BLaER1 (cell line): ENCODE results near the gene RNASEH2B.
A peak's percentile ranks its signal among the peaks of the same experiment; 100 is the strongest.

Source experiments
- H3K27ac ChIP-seq: shearing (Covaris generic); formaldehyde crosslinking; 2 replicates; pipeline ENCODE4 v1.8.1; 2022
- H3K27me3 ChIP-seq: shearing (Covaris generic); formaldehyde crosslinking; 2 replicates; pipeline ENCODE4 v1.8.1; 2022
- H3K36me3 ChIP-seq: shearing (Covaris generic); formaldehyde crosslinking; 2 replicates; pipeline ENCODE4 v1.8.1; 2022
- H3K4me1 ChIP-seq: shearing (Covaris generic); formaldehyde crosslinking; 2 replicates; pipeline ENCODE4 v1.8.1; 2022
- H3K4me2 ChIP-seq: shearing (Covaris generic); formaldehyde crosslinking; 2 replicates; pipeline ENCODE4 v1.8.1; 2022
- H3K4me3 ChIP-seq: shearing (Covaris generic); formaldehyde crosslinking; 2 replicates; pipeline ENCODE4 v1.8.1; 2022
- H3K9ac ChIP-seq: shearing (Covaris generic); formaldehyde crosslinking; 2 replicates; pipeline ENCODE4 v1.8.1; 2022
- H3K9me3 ChIP-seq: shearing (Covaris generic); formaldehyde crosslinking; 2 replicates; pipeline ENCODE4 v1.8.1; 2022
- H4K20me1 ChIP-seq: shearing (Covaris generic); formaldehyde crosslinking; 2 replicates; pipeline ENCODE4 v1.8.1; 2022
- Cebpa-rat ChIP-seq: shearing (Covaris generic); IDR thresholded peaks from 2 replicates; pipeline ENCODE4 v1.8.1; 2022

RNASEH2B gene

GRCh38 chr13:50950849-50951248 is 41.3 kb downstream of the RNASEH2B start:
- H3K4me2 ChIP-seq = no peak overlapping the region
- H3K36me3 ChIP-seq = peaks cover 93% of the 10 kb centered on the region
- H3K27me3 ChIP-seq = no peaks in the 10 kb centered on the region
- TF ChIP-seq Cebpa-rat = no peak
- no peak overlapping the region for H3K27ac ChIP-seq
- no peaks in the 10 kb centered on the region for H3K9me3 ChIP-seq
- no peaks in the 10 kb centered on the region for H3K4me1 ChIP-seq
- H3K4me3 ChIP-seq = no peak overlapping the region
- H4K20me1 ChIP-seq = peaks cover 8% of the 10 kb centered on the region; the same call in 1 of the 2 replicates
- no peak overlapping the region for H3K9ac ChIP-seq

DNA sequence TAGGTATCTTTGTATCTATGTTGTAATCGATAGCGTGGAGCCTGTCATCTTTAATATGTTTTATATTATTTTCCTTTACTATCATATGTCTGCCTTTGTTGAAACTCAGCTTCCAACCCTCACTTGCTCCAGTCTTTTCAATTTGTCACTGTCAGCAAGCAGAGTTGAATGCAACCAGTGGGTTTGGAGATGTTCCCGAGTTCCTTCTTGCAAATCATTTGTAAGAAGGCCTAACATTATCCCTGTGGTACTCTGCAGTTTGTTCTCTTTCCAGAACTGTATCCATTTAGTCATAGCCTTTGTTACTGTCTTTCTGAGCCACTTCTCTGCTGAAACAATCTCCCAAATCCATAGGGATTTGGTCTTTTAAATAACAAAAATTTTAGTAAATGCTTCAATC is 41.8 kb downstream of the RNASEH2B start:
- H3K4me1 ChIP-seq = no peaks in the 10 kb centered on the region
- H3K4me2 ChIP-seq = no peak overlapping the region
- no peaks in the 10 kb centered on the region for H3K9me3 ChIP-seq
- H3K27ac ChIP-seq = no peak overlapping the region
- H3K4me3 ChIP-seq = no peak overlapping the region
- H3K36me3 ChIP-seq = peaks cover 93% of the 10 kb centered on the region
- H3K27me3 ChIP-seq = no peaks in the 10 kb centered on the region
- peaks cover 10% of the 10 kb centered on the region; the same call in 1 of the 2 replicates for H4K20me1 ChIP-seq
- H3K9ac ChIP-seq = no peak overlapping the region
- no peak for TF ChIP-seq Cebpa-rat

GRCh38 chr13:50955241-50955640 is 45.6 kb downstream of the RNASEH2B start:
- Histone ChIP-seq H3K4me2 (no peak overlapping the region), H3K4me3 (no peak overlapping the region), H3K9me3 (no peaks in the 10 kb centered on the region), H3K4me1 (no peaks in the 10 kb centered on the region), H3K27me3 (no peaks in the 10 kb centered on the region), H3K36me3 (peaks cover 86% of the 10 kb centered on the region), H3K27ac (no peak overlapping the region), H3K9ac (no peak overlapping the region), H4K20me1 (peaks cover 25% of the 10 kb centered on the region; the same call in 1 of the 2 replicates)
- no peak for TF ChIP-seq Cebpa-rat

DNA sequence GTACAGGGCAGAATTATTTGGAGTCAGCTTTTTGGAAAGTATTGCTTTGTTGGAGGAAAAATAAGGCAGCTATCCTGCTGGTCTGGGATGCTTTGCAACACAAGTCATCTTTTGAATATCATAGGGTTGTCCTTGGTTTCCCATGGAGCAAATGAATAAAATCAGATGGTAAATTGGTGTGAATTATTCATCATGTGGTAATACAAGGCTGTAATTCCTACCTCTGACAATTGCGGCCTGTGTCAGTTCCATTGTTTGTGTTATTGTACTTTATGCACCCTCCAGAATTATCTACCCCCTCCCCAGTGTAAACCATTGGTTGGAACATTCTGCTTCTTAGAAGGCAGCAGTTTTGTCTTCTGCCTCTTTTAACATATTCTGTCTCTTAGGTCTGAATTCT is 46.2 kb downstream of the RNASEH2B start:
- Histone ChIP-seq H3K4me1 (no peaks in the 10 kb centered on the region), H3K9me3 (no peaks in the 10 kb centered on the region), H3K36me3 (peaks cover 86% of the 10 kb centered on the region), H3K27ac (no peak overlapping the region), H3K9ac (no peak overlapping the region), H4K20me1 (peaks cover 25% of the 10 kb centered on the region; the same call in 1 of the 2 replicates), H3K27me3 (no peaks in the 10 kb centered on the region), H3K4me2 (no peak overlapping the region), H3K4me3 (no peak overlapping the region)
- no peak for TF ChIP-seq Cebpa-rat

GRCh38 chr13:50957620-50958019 is 48.0 kb downstream of the RNASEH2B start:
- H3K9ac ChIP-seq = no peak overlapping the region
- TF ChIP-seq Cebpa-rat = no peak
- H3K4me2 ChIP-seq = no peak overlapping the region
- H3K27ac ChIP-seq = no peak overlapping the region
- peaks cover 84% of the 10 kb centered on the region for H3K36me3 ChIP-seq
- peaks cover 25% of the 10 kb centered on the region; the same call in 1 of the 2 replicates for H4K20me1 ChIP-seq
- H3K4me3 ChIP-seq = no peak overlapping the region
- no peaks in the 10 kb centered on the region for H3K4me1 ChIP-seq
- H3K27me3 ChIP-seq = no peaks in the 10 kb centered on the region
- no peaks in the 10 kb centered on the region for H3K9me3 ChIP-seq

GRCh38 chr13:50969691-50970090 is 60.1 kb downstream of the RNASEH2B start:
- no peaks in the 10 kb centered on the region for H3K9me3 ChIP-seq
- TF ChIP-seq Cebpa-rat = no peak
- H3K4me1 ChIP-seq = no peaks in the 10 kb centered on the region
- no peaks in the 10 kb centered on the region for H3K27me3 ChIP-seq
- H3K9ac ChIP-seq = no peak overlapping the region
- H3K27ac ChIP-seq = no peak overlapping the region
- no peak overlapping the region for H3K4me2 ChIP-seq
- no peaks in the 10 kb centered on the region for H4K20me1 ChIP-seq
- H3K4me3 ChIP-seq = no peak overlapping the region
- H3K36me3 ChIP-seq = peaks cover 90% of the 10 kb centered on the region

DNA sequence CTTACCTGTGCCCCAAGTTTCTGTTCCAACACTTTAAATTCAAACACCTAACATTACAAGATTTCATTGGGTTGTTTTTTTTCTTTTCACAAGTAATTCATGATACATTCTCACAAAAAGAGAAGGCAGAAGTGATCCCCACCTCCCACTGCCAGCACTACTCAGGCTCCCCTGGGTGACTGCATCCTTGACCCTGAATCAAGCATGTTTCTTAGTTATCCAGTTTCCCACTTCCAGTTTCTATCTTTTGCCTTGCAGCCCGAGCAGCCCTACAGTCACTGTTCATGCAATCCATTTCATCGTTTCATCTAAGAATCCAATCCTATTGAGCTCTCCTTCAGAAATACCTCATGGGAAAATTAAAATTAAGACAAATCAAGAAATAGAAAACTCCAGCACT is 61.4 kb downstream of the RNASEH2B start:
- Histone ChIP-seq H4K20me1 (no peaks in the 10 kb centered on the region), H3K36me3 (peaks cover 90% of the 10 kb centered on the region), H3K27me3 (no peaks in the 10 kb centered on the region), H3K4me1 (no peaks in the 10 kb centered on the region), H3K4me2 (no peak overlapping the region), H3K9me3 (no peaks in the 10 kb centered on the region), H3K4me3 (no peak overlapping the region), H3K9ac (no peak overlapping the region), H3K27ac (no peak overlapping the region)
- no peak for TF ChIP-seq Cebpa-rat

DNA sequence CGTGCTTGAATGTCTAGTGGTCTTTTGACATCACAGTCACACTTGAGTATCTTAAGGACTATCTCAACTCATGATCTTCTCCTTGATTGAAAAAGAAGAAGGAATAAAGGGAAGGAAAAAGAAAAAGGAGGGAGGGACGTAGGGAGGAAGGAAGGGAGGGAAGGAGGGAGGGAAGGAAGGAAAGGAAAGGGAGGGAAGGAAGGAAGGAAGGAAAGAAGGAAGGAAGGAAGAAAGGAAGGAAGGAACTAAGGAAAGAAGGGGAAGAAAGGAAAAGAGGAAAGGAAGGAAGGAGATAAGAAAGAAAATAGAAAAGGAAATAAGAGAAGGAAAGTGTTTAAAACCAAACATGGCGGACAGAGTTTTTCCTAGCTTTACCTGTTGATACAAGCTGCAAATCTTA is 64.7 kb downstream of the RNASEH2B start:
- Histone ChIP-seq H4K20me1 (no peaks in the 10 kb centered on the region), H3K27ac (no peak overlapping the region), H3K36me3 (peaks cover 68% of the 10 kb centered on the region), H3K27me3 (no peaks in the 10 kb centered on the region), H3K9me3 (no peaks in the 10 kb centered on the region), H3K4me3 (no peak overlapping the region), H3K4me2 (no peak overlapping the region), H3K9ac (no peak overlapping the region), H3K4me1 (no peaks in the 10 kb centered on the region)
- TF ChIP-seq Cebpa-rat = no peak

GRCh38 chr13:50979187-50979586 is 69.6 kb downstream of the RNASEH2B start:
- TF ChIP-seq Cebpa-rat = no peak
- H3K9ac ChIP-seq = no peak overlapping the region
- no peaks in the 10 kb centered on the region for H3K27me3 ChIP-seq
- no peak overlapping the region for H3K4me2 ChIP-seq
- no peak overlapping the region for H3K4me3 ChIP-seq
- no peaks in the 10 kb centered on the region for H3K4me1 ChIP-seq
- H3K36me3 ChIP-seq = peaks cover 41% of the 10 kb centered on the region
- peaks cover 15% of the 10 kb centered on the region; the same call in 1 of the 2 replicates for H3K9me3 ChIP-seq
- no peak overlapping the region for H3K27ac ChIP-seq
- H4K20me1 ChIP-seq = no peaks in the 10 kb centered on the region

DNA sequence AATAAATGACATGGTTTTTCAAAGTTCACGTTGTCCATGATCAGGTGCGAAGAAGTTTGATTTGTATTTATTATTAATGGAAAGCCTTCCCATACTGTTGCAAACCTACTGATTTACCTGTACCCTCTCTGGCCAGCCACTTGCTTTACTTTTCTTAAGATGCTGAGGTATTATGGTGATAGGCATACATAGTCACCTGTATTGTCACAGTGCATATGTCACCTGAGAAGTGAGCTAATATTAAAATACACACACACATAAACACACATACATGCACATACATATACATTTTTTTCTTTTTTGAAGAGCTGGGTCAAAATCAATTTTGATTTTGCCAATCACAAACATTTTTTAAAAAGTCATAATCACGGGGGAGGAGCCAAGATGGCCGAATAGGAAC is 72.1 kb downstream of the RNASEH2B start:
- no peak for TF ChIP-seq Cebpa-rat
- Histone ChIP-seq H3K4me2 (no peak overlapping the region), H4K20me1 (no peaks in the 10 kb centered on the region), H3K9me3 (peaks cover 15% of the 10 kb centered on the region; the same call in 1 of the 2 replicates), H3K4me3 (no peak overlapping the region), H3K36me3 (peaks cover 16% of the 10 kb centered on the region), H3K9ac (no peak overlapping the region), H3K27me3 (no peaks in the 10 kb centered on the region), H3K27ac (no peak overlapping the region), H3K4me1 (no peaks in the 10 kb centered on the region)

DNA sequence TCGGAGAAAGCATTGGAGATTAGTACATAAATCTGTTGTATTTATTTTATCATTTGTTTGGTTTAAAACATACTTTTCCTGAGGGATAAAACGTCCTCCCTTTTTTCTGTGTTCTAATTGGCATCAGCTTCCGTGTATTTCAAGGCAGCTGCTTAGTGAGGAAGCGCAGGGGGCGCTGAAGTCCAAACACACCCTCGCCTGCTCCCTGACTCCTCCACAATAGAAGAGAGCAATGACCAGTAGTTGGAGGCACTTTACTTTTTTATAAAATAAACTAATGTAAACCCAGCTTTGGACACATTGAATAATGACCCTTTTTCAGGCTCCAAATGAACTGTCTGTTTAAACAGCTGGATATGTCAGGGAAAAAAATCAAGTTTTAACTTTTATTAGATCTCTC is 79.9 kb downstream of the RNASEH2B start:
- peak overlapping the region; percentile 88 for H3K4me2 ChIP-seq

More for the DNA sequence above, 79.9 kb downstream of the RNASEH2B start:
- H3K36me3 ChIP-seq = no peaks in the 10 kb centered on the region
- peak overlapping the region; percentile 28; the same call in 1 of the 2 replicates for H3K9ac ChIP-seq
- H3K4me3 ChIP-seq = no peak overlapping the region
- no peak for TF ChIP-seq Cebpa-rat
- peak overlapping the region; percentile 90 for H3K27ac ChIP-seq
- H4K20me1 ChIP-seq = no peaks in the 10 kb centered on the region
- no peaks in the 10 kb centered on the region for H3K27me3 ChIP-seq
- peaks cover 61% of the 10 kb centered on the region for H3K4me1 ChIP-seq
- no peaks in the 10 kb centered on the region for H3K9me3 ChIP-seq
